KOPT-K1 (cell line): ENCODE data around the gene TMEM220.
A peak's percentile ranks its signal among the peaks of the same experiment; 100 is the strongest.
"Not testable (repeated sequence)": the region's sequence is repeated elsewhere in the genome, so short reads cannot be mapped to it uniquely, and the experiment has no call there.

ENCODE experiments used
- H3K27ac ChIP-seq: fragments of 200-600 bp; sonication (generic); 2 replicates; pipeline ENCODE4 v1.5.1; 2016; ENCODE audit warnings: antibody characterized with exemption, mild to moderate bottlenecking, low read depth, low read length; ENCODE audit not compliant: poor library complexity, severe bottlenecking
- H3K36me3 ChIP-seq: fragments of 200-600 bp; sonication (generic); 2 replicates; pipeline ENCODE4 v1.5.1; 2017; ENCODE audit warnings: antibody characterized with exemption, mild to moderate bottlenecking, low read length, moderate library complexity; ENCODE audit not compliant: insufficient read depth
- H3K9me3 ChIP-seq: fragments of 200-600 bp; sonication (generic); 2 replicates; pipeline ENCODE4 v1.5.1; 2017; ENCODE audit warnings: antibody characterized with exemption, low read length, mild to moderate bottlenecking; ENCODE audit not compliant: insufficient read depth, poor library complexity, severe bottlenecking

TMEM220 gene

GRCh38 chr17:10726196-10726595 is 3.6 kb downstream of the TMEM220 start:
- Histone ChIP-seq H3K27ac (no peak overlapping the region), H3K36me3 (no peaks in the 10 kb centered on the region), H3K9me3 (no peaks in the 10 kb centered on the region)

GRCh38 chr17:10725262-10725661 is 4.6 kb downstream of the TMEM220 start:
- Histone ChIP-seq H3K36me3 (no peaks in the 10 kb centered on the region), H3K9me3 (no peaks in the 10 kb centered on the region), H3K27ac (no peak overlapping the region)

GRCh38 chr17:10724546-10725195 is 5.2 kb downstream of the TMEM220 start:
- Histone ChIP-seq H3K27ac (no peak overlapping the region), H3K9me3 (no peaks in the 10 kb centered on the region), H3K36me3 (no peaks in the 10 kb centered on the region)

- Histone ChIP-seq H3K27ac (no peak overlapping the region), H3K36me3 (peaks cover 5% of the 10 kb centered on the region; the same call in 1 of the 2 replicates)
These were observed 11.3 kb downstream of the TMEM220 start for GRCh38 chr17:10718547-10718946.

GRCh38 chr17:10716218-10716617 is 13.6 kb downstream of the TMEM220 start:
- Histone ChIP-seq H3K9me3 (no peaks in the 10 kb centered on the region), H3K27ac (no peak overlapping the region), H3K36me3 (peaks cover 26% of the 10 kb centered on the region)

More at GRCh38 chr17:10718547-10718946, 11.3 kb downstream of the TMEM220 start:
- H3K9me3 ChIP-seq, result no peaks in the 10 kb centered on the region

GRCh38 chr17:10713318-10713717 is 16.5 kb downstream of the TMEM220 start:
- H3K27ac ChIP-seq, result no peak overlapping the region
- H3K36me3 ChIP-seq, result peaks cover 53% of the 10 kb centered on the region
- H3K9me3 ChIP-seq, result no peaks in the 10 kb centered on the region

- H3K9me3 ChIP-seq, result no peaks in the 10 kb centered on the region
- H3K36me3 ChIP-seq, result peaks cover 61% of the 10 kb centered on the region
- H3K27ac ChIP-seq, result no peak overlapping the region
These were observed 24.1 kb downstream of the TMEM220 start for GRCh38 chr17:10705727-10706126.

GRCh38 chr17:10702574-10702973 is 27.2 kb downstream of the TMEM220 start:
- Histone ChIP-seq H3K27ac (no peak overlapping the region), H3K9me3 (no peaks in the 10 kb centered on the region)

GRCh38 chr17:10699856-10700255 is 30.0 kb downstream of the TMEM220 start:
- Histone ChIP-seq H3K36me3 (peaks cover 13% of the 10 kb centered on the region), H3K9me3 (no peaks in the 10 kb centered on the region), H3K27ac (peak overlapping the region; percentile 62)

More at GRCh38 chr17:10702574-10702973, 27.2 kb downstream of the TMEM220 start:
- peaks cover 32% of the 10 kb centered on the region for H3K36me3 ChIP-seq

- H3K9me3 ChIP-seq, result no peaks in the 10 kb centered on the region
- peaks cover 24% of the 10 kb centered on the region for H3K36me3 ChIP-seq
- H3K27ac ChIP-seq, result peak overlapping the region; percentile 77
These were observed 31.6 kb downstream of the TMEM220 start for GRCh38 chr17:10698096-10698818.

GRCh38 chr17:10697092-10698081 is 32.4 kb downstream of the TMEM220 start, which contains the start of the genes ADPRM and SCO1:
TSS of gene ADPRM (plus strand) at chr17:10697594. CDS start at chr17:10704927, 7,333 bp downstream.
TSS of gene SCO1 (minus strand) at chr17:10697533. CDS start at chr17:10697507, 26 bp downstream.
- H3K9me3 ChIP-seq, result no peaks in the 10 kb centered on the region
- H3K36me3 ChIP-seq, result peaks cover 33% of the 10 kb centered on the region
- H3K27ac ChIP-seq, result peak within 1 kb of the TSS; percentile 77

GRCh38 chr17:10695875-10696407 is 33.9 kb downstream of the TMEM220 start:
- Histone ChIP-seq H3K27ac (peak overlapping the region; percentile 77), H3K36me3 (peaks cover 48% of the 10 kb centered on the region)
- not testable (repeated sequence) for H3K9me3 ChIP-seq

GRCh38 chr17:10687499-10687898 is 42.3 kb downstream of the TMEM220 start:
- no peak overlapping the region for H3K27ac ChIP-seq
- H3K36me3 ChIP-seq, result peaks cover 94% of the 10 kb centered on the region
- no peaks in the 10 kb centered on the region for H3K9me3 ChIP-seq

GRCh38 chr17:10683853-10684252 is 46.0 kb downstream of the TMEM220 start:
- Histone ChIP-seq H3K9me3 (no peaks in the 10 kb centered on the region), H3K27ac (no peak overlapping the region), H3K36me3 (peaks cover 98% of the 10 kb centered on the region)
